Measurements from ENCODE around the gene NT5C3A.
"Not testable (repeated sequence)": the region's sequence is repeated elsewhere in the genome, so short reads cannot be mapped to it uniquely, and the experiment has no call there.

The NT5C3A gene

GRCh38 chr7:33101906-33102305 lies 39.3 kb upstream of the NT5C3A start:
- TF ChIP-seq, protein P1, sequence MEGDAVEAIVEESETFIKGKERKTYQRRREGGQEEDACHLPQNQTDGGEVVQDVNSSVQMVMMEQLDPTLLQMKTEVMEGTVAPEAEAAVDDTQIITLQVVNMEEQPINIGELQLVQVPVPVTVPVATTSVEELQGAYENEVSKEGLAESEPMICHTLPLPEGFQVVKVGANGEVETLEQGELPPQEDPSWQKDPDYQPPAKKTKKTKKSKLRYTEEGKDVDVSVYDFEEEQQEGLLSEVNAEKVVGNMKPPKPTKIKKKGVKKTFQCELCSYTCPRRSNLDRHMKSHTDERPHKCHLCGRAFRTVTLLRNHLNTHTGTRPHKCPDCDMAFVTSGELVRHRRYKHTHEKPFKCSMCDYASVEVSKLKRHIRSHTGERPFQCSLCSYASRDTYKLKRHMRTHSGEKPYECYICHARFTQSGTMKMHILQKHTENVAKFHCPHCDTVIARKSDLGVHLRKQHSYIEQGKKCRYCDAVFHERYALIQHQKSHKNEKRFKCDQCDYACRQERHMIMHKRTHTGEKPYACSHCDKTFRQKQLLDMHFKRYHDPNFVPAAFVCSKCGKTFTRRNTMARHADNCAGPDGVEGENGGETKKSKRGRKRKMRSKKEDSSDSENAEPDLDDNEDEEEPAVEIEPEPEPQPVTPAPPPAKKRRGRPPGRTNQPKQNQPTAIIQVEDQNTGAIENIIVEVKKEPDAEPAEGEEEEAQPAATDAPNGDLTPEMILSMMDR (IDR thresholded peaks at IDR 0.05; ENCODE audit: extremely low read depth, missing control alignments): no peak
- DNase-seq (ENCODE audit: low spot score): no peak

DNA sequence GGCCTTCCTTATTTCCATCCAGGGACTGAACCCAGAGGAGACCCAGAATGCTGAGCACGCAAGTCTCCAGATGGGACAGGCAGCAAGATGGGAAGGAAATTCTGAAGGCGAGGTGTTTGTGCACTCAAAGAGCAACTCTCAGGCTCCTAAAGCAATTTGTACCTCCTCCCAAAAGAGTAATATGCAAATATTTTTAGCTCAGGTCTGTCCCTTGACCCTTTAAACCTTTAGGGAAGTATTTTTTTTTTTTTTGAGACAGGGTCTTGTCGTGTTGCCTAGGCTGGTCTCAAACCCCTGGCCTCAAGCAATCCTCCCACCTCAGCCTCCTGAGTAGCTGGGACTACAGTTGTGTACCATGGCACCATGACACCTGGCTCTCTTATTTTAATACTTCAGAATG lies 38.2 kb upstream of the NT5C3A start:
- TF ChIP-seq, protein P1 (IDR thresholded peaks at IDR 0.05; ENCODE audit: extremely low read depth, missing control alignments): no peak
- DNase-seq (ENCODE audit: low spot score): no peak

- TF ChIP-seq, protein P1 (IDR thresholded peaks at IDR 0.05; ENCODE audit: extremely low read depth, missing control alignments): no peak
- DNase-seq (ENCODE audit: low spot score): no peak
Observed at GRCh38 chr7:33099154-33099940, 36.8 kb upstream of the NT5C3A start.

DNA sequence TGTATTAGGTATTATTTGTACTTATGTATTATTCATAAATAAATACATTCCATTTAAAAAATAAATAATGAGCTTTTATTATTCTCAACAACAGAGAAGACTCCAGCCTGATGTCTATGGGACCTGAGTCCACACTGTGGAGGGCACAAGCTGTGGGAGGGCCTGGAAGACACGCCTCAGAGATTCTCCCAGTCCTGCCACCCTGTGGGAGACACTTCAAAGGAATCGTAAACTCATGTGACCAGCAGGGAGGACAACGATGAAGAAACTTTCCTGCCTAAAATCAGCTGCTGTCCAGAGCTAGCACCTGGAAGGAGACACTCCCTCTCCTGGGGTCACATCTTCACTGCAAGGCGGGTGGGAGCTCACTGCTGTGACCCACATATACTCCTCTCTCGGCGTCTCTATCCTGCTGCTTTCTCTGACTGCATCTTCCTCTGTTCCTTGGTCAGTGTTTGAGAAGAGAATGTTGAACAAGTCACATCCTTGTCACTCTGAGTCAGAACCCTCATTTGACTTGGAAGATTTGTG lies 32.2 kb upstream of the NT5C3A start:
- DNase-seq (ENCODE audit: low spot score): not testable (repeated sequence)

GRCh38 chr7:33093266-33093665 lies 30.7 kb upstream of the NT5C3A start:
- TF ChIP-seq, protein P1 (IDR thresholded peaks at IDR 0.05; ENCODE audit: extremely low read depth, missing control alignments): no peak
- DNase-seq (ENCODE audit: low spot score): no peak

- DNase-seq (ENCODE audit: low spot score): no peak
- TF ChIP-seq, protein P1 (IDR thresholded peaks at IDR 0.05; ENCODE audit: extremely low read depth, missing control alignments): no peak
Observed at GRCh38 chr7:33091641-33092191, 29.1 kb upstream of the NT5C3A start.

GRCh38 chr7:33091111-33091531 lies 28.5 kb upstream of the NT5C3A start:
- TF ChIP-seq, protein P1 (IDR thresholded peaks at IDR 0.05; ENCODE audit: extremely low read depth, missing control alignments): no peak
- no peak for DNase-seq (ENCODE audit: low spot score)

Data from GM20000 (cell line).